ENCODE results near the gene PCNX1.

Gene PCNX1

GRCh38 chr14:70982200-70982599 lies 74.9 kb downstream of the PCNX1 start:
- no peak for DNase-seq (ENCODE audit: low spot score)
- Histone ChIP-seq H3K27ac (no peak overlapping the region), H3K4me3 (no peak overlapping the region)
- TF ChIP-seq, protein P1, sequence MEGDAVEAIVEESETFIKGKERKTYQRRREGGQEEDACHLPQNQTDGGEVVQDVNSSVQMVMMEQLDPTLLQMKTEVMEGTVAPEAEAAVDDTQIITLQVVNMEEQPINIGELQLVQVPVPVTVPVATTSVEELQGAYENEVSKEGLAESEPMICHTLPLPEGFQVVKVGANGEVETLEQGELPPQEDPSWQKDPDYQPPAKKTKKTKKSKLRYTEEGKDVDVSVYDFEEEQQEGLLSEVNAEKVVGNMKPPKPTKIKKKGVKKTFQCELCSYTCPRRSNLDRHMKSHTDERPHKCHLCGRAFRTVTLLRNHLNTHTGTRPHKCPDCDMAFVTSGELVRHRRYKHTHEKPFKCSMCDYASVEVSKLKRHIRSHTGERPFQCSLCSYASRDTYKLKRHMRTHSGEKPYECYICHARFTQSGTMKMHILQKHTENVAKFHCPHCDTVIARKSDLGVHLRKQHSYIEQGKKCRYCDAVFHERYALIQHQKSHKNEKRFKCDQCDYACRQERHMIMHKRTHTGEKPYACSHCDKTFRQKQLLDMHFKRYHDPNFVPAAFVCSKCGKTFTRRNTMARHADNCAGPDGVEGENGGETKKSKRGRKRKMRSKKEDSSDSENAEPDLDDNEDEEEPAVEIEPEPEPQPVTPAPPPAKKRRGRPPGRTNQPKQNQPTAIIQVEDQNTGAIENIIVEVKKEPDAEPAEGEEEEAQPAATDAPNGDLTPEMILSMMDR (IDR thresholded peaks at IDR 0.05) = no peak

DNA sequence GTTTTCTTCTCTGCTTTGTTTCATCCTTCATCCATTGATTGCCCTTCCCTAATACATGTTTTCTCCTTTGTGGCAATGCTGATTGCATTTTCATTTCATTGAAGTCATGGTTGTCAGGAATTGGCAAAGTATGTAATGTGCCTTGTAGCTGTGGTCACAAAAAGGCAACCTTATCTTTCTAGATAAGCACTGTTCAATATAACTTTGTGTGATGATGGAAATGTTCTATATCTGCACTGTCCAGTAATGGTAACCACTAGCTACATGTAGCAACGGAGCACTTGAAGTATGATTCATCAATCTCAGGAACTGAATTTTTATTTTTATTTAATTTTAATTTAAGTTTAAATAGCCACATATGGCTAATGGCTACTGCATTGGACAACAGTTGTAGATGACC lies 79.8 kb downstream of the PCNX1 start:
- Histone ChIP-seq H3K27ac (no peak overlapping the region), H3K4me3 (no peak overlapping the region)
- DNase-seq (ENCODE audit: low spot score) = no peak
- TF ChIP-seq, protein P1 (IDR thresholded peaks at IDR 0.05) = no peak

DNA sequence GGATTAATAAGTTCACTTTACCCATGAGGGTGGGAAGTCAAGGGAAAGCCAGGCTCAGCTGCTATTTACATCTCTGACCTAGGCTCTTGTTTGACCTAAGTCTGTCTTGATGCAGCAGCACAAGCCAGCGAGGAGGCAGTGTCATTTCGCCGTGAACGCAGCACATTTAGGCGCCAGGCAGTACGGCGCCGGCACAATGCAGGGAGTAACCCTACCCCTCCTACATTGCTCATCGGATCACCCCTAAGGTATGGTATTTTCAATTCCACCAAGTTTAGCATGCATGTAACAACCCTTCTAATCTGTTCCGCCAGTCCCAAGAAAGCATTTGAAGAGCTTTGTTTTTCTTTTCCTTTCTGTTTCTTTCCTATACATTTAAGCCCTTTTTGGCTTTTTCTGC lies 81.2 kb downstream of the PCNX1 start:
- no peak overlapping the region for H3K4me3 ChIP-seq
- TF ChIP-seq, protein P1 (IDR thresholded peaks at IDR 0.05) = no peak
- no peak overlapping the region for H3K27ac ChIP-seq
- no peak for DNase-seq (ENCODE audit: low spot score)

DNA sequence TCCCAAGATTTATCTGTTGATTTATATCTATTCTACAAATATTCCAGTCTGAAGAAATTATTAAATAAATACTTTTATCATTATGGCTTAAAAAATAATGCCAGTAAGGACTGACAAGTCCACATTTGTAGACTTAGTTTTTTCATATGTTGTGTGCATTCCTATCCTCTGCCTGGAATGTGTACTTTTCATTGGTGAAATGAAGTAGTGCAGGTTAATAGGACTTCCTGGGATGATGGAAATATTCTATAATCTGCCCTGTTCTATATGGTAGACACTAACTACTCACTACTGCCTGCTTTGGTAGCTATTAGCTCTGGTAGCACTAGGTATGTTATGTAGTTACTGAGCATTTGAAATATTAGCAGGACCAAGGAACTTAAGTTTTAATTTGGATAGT lies 86.7 kb downstream of the PCNX1 start:
- DNase-seq (ENCODE audit: low spot score) = no peak
- Histone ChIP-seq H3K4me3 (no peak overlapping the region), H3K27ac (no peak overlapping the region)
- TF ChIP-seq, protein P1 (IDR thresholded peaks at IDR 0.05) = no peak

DNA sequence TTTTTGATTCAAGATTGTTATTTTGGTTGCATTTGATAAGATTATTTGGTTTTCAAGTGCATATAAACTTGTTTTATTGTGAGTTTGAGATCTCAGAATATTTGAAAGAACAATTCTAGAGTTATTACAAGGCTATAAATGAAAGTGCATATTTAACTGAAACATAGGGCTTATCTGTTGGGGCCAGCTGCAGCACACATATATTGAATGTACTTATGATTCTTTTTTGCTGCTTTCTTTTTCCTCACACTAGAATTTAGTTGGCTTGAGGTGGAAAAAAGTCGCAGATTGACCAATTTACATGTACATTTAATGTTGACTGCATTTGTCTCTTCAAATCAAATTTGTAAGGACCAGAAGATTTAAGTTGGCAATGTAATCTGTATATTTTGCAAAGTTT lies 88.0 kb downstream of the PCNX1 start:
- TF ChIP-seq, protein P1 (IDR thresholded peaks at IDR 0.05) = no peak
- Histone ChIP-seq H3K4me3 (no peak overlapping the region), H3K27ac (no peak overlapping the region)
- DNase-seq (ENCODE audit: low spot score) = no peak

DNA sequence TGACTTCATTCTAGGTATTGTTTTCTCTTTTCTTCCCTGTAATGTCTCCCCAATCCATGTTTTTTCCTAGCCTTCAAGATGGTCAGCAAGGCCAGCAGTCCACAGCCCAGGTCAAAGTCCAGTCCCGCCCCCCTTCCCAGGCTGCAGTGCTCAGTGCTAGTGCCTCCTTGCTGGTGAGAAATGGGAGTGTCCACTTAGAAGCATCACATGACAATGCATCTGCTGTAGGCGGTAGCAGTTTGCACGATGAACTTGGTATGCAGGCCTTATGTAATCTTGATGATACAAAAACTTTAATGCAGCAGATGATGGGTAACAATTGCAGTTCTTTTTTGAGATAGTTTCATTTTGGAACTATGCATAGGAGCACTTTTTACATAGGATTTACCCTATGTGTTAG lies 88.4 kb downstream of the PCNX1 start:
- H3K4me3 ChIP-seq = no peak overlapping the region
- TF ChIP-seq, protein P1 (IDR thresholded peaks at IDR 0.05) = no peak
- DNase-seq (ENCODE audit: low spot score) = no peak

DNA sequence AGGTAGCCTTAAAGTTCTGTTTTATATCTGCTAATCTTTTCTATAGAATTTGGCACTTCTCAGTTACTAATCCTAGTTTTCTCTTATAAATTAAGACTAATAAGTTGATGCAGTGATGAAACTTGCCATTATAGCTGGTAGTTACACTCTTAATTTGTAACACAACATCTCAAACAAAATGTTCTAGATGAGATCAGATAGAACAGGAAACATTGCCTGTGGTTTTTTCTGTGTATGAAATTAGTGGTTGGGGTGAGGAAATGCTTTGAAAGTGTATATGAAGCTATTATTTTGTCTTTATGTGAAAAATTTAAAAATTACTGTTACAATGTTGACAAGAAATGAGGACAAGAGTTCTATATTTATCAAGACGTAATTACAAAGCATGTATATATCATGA lies 91.9 kb downstream of the PCNX1 start:
- Histone ChIP-seq H3K4me3 (no peak overlapping the region), H3K27ac (no peak overlapping the region)
- TF ChIP-seq, protein P1 (IDR thresholded peaks at IDR 0.05) = no peak
- DNase-seq (ENCODE audit: low spot score) = no peak

More for the DNA sequence above, 88.4 kb downstream of the PCNX1 start:
- H3K27ac ChIP-seq = no peak overlapping the region
